Dendritic cell treated with granulocyte-macrophage colony-stimulating factor and Interleukin-4, amounts not matched to agents 40 ng/mL and 50 ng/mL, for 4 days (primary cell): Measurements from ENCODE around the gene KCTD18.

Source experiments
- H3K27ac Mint-ChIP-seq: one replicate; pipeline ENCODE4 v1.8.0; 2022; ENCODE audit warnings: mild to moderate bottlenecking, mixed read lengths
- H3K27me3 Mint-ChIP-seq: one replicate; pipeline ENCODE4 v1.8.0; 2022; ENCODE audit warnings: mild to moderate bottlenecking, mixed read lengths
- H3K36me3 Mint-ChIP-seq: one replicate; pipeline ENCODE4 v1.8.0; 2022; ENCODE audit warnings: low read depth, mixed read lengths
- H3K4me1 Mint-ChIP-seq: one replicate; pipeline ENCODE4 v1.8.0; 2022; ENCODE audit warnings: low read depth, mixed read lengths
- H3K4me3 Mint-ChIP-seq: one replicate; pipeline ENCODE4 v1.8.0; 2022; ENCODE audit warnings: mild to moderate bottlenecking, moderate library complexity, mixed read lengths
- H3K9me3 Mint-ChIP-seq: one replicate; pipeline ENCODE4 v1.8.0; 2022; ENCODE audit warnings: mixed read lengths
- intact Hi-C: fragments of 100-400 bp; cut with micrococcal nuclease; formaldehyde crosslinking; loops from one replicate; pipeline ENCODE4 v1.15.0; 2022

Gene KCTD18

GRCh38 chr2:200456567-200456966 is 53.3 kb downstream of the KCTD18 start:
- no peaks in the 10 kb centered on the region for H3K9me3 Mint-ChIP-seq
- H3K4me1 Mint-ChIP-seq: peaks cover 36% of the 10 kb centered on the region
- H3K27me3 Mint-ChIP-seq: no peaks in the 10 kb centered on the region
- peak overlapping the region; percentile 95 for H3K27ac Mint-ChIP-seq
- peaks cover 19% of the 10 kb centered on the region for H3K36me3 Mint-ChIP-seq
- H3K4me3 Mint-ChIP-seq: no peak overlapping the region
- intact Hi-C loops: loop anchor here (10.0 kb wide), 1 partner anchor 152 kb away; the partner anchor contains the start of gene SPATS2L

GRCh38 chr2:200455958-200456421 is 53.9 kb downstream of the KCTD18 start:
- intact Hi-C loops: loop anchor here (10.0 kb wide), 1 partner anchor 151 kb away; the partner anchor contains the start of gene SPATS2L
- Mint-ChIP-seq H3K4me3 (peak overlapping the region; percentile 40), H3K27me3 (no peaks in the 10 kb centered on the region), H3K27ac (peak overlapping the region; percentile 95), H3K4me1 (peaks cover 39% of the 10 kb centered on the region), H3K9me3 (no peaks in the 10 kb centered on the region), H3K36me3 (peaks cover 16% of the 10 kb centered on the region)

DNA sequence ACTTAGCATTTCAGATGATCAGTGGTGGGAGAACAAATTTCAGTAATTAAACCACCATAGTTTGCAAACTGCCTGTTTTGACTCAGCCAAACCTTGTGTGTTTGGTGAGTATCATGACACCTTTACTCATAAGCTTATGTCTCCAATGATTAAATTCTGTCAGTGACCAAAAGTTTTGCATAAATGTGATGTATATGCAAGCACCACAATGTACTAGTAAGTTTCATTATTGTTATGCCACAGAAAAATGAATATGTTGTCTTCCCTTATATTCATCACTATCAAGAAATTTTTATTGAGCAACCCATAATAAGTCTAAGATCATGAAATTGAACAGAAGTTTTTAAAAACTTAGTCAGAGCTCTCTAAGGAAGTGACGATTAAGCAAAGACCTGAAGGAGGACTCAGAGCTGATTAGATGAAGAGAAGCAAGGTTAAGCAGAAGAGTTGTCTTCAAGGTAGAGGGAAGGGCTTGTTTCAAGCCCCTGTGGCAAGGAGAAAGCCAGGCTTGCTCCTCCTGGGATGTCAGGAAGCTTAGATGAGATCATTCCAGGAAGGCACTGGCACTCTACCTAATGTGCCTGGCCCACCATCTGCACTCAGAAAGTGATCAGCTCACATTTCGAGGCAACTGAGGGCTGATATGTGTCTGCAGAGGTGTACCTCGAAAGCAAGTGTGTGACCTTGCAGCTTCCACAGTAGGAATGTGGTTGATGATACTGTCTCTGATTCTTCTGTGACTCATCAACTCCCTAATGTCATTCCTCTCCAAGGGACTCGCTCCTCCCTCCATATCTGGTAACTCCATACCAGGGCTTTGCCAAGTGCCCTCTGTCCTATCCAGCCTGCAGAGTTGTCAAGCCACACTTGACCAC is 54.7 kb downstream of the KCTD18 start:
- Mint-ChIP-seq H3K27ac (peak overlapping the region; percentile 95), H3K4me3 (no peak overlapping the region), H3K9me3 (no peaks in the 10 kb centered on the region), H3K27me3 (no peaks in the 10 kb centered on the region), H3K4me1 (peaks cover 46% of the 10 kb centered on the region), H3K36me3 (peaks cover 18% of the 10 kb centered on the region)
- intact Hi-C loops: loop anchor here (10.0 kb wide), 1 partner anchor 150 kb away; the partner anchor contains the start of gene SPATS2L

- Mint-ChIP-seq H3K4me3 (no peak overlapping the region), H3K36me3 (peaks cover 18% of the 10 kb centered on the region), H3K4me1 (peaks cover 50% of the 10 kb centered on the region), H3K27ac (no peak overlapping the region), H3K9me3 (no peaks in the 10 kb centered on the region), H3K27me3 (no peaks in the 10 kb centered on the region)
- intact Hi-C loops: loop anchor here (10.0 kb wide), 1 partner anchor 149 kb away; the partner anchor contains the start of gene SPATS2L
Observed at GRCh38 chr2:200453853-200454534, 55.9 kb downstream of the KCTD18 start.

DNA sequence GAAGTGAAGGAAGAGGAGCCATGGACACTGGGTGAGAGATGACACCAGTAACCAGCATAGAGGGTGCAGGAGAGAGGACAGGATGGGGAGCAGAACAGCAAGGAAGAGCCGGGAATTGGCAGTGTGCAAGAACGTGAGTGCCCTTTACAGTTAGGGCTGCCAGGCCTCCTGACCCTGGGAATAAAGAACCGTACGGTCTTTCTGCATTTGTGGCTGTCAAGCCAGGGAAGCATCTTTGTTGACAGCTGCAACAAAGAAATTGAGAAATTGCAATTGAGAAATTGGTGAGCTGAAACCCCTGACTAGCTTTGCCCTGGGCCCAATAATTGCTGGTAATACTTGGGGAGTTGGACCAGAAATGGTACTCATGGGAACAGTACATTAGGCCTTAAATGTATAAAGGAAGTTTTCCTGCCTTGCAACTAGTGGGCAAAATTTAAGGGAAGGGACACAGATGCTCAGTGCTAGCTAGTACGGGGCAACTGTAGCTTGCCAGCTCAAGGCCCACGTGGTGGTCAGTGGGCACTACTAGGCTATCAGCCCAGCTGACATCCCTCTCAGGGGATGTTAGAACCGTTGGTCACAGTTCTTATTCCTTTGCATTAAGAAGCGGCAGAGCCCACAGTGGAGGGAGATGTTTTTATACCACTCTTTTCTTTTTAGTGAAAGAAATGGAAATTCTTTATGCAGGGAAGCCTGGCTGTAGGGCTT is 56.6 kb downstream of the KCTD18 start:
- Mint-ChIP-seq H3K4me1 (peaks cover 50% of the 10 kb centered on the region), H3K9me3 (no peaks in the 10 kb centered on the region), H3K4me3 (no peak overlapping the region), H3K27me3 (no peaks in the 10 kb centered on the region), H3K27ac (no peak overlapping the region), H3K36me3 (peaks cover 18% of the 10 kb centered on the region)
- intact Hi-C loops: loop anchor here (10.0 kb wide), 1 partner anchor 148 kb away; the partner anchor contains the start of gene SPATS2L

GRCh38 chr2:200452377-200452776 is 57.5 kb downstream of the KCTD18 start:
- H3K9me3 Mint-ChIP-seq: no peaks in the 10 kb centered on the region
- H3K4me3 Mint-ChIP-seq: no peak overlapping the region
- peaks cover 18% of the 10 kb centered on the region for H3K36me3 Mint-ChIP-seq
- H3K27me3 Mint-ChIP-seq: no peaks in the 10 kb centered on the region
- H3K4me1 Mint-ChIP-seq: peaks cover 50% of the 10 kb centered on the region
- H3K27ac Mint-ChIP-seq: no peak overlapping the region
- intact Hi-C loops: loop anchor here (10.0 kb wide), 1 partner anchor 148 kb away; the partner anchor contains the start of gene SPATS2L

DNA sequence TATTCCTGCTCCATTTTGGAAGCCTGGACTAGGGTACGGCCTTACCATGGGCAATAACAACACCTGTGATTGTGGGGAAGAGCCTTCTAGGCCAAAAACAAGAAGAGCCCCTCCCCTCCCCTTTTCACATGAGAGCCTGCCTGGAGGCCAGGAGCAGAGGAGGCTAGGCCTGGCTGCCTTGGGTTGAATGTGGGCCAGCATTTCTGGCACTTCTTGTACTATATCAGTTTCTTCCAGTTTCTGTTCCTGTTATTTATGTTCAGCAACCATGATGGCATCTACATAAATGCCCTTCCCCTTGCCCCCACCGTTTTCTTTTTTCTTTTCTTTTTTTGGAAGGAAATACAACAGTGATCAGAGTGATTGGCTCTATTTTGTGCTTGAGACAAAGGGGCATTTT is 58.4 kb downstream of the KCTD18 start:
- Mint-ChIP-seq H3K9me3 (no peaks in the 10 kb centered on the region), H3K27me3 (no peaks in the 10 kb centered on the region), H3K4me1 (peaks cover 43% of the 10 kb centered on the region), H3K36me3 (peaks cover 23% of the 10 kb centered on the region), H3K27ac (no peak overlapping the region), H3K4me3 (no peak overlapping the region)
- intact Hi-C loops: loop anchor here (10.0 kb wide), 1 partner anchor 147 kb away; the partner anchor contains the start of gene SPATS2L

GRCh38 chr2:200450288-200450687 is 59.6 kb downstream of the KCTD18 start:
- Mint-ChIP-seq H3K4me3 (no peak overlapping the region), H3K36me3 (peaks cover 35% of the 10 kb centered on the region), H3K4me1 (peaks cover 30% of the 10 kb centered on the region), H3K9me3 (no peaks in the 10 kb centered on the region), H3K27ac (no peak overlapping the region), H3K27me3 (no peaks in the 10 kb centered on the region)
- intact Hi-C loops: loop anchor here (10.0 kb wide), 1 partner anchor 145 kb away; the partner anchor contains the start of gene SPATS2L

- H3K27me3 Mint-ChIP-seq: no peaks in the 10 kb centered on the region
- peaks cover 37% of the 10 kb centered on the region for H3K36me3 Mint-ChIP-seq
- H3K4me1 Mint-ChIP-seq: peaks cover 31% of the 10 kb centered on the region
- H3K9me3 Mint-ChIP-seq: no peaks in the 10 kb centered on the region
- intact Hi-C loops: no loop called here
- H3K27ac Mint-ChIP-seq: no peak overlapping the region
- H3K4me3 Mint-ChIP-seq: no peak overlapping the region
Observed at GRCh38 chr2:200449149-200449548, 60.7 kb downstream of the KCTD18 start.

DNA sequence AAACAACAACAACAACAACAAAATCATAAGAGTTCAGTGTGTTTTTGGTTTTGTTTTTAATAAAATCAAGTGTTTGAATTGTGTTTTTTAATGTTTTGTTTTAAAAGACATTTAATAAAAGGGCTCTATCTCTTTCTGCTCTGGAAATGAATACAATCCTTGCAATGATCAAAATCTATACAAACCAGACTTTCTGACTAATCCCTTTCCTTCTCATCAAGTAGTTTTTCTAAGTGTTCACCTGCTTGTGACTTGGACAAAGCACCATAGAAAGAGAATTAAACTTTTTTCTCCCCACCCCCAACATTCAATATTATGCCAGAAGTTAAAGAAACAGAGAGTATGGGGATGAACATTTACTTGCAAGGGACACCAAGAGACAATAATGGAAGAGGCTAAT is 61.4 kb downstream of the KCTD18 start:
- Mint-ChIP-seq H3K27ac (no peak overlapping the region), H3K9me3 (no peaks in the 10 kb centered on the region), H3K36me3 (peaks cover 44% of the 10 kb centered on the region), H3K4me3 (no peak overlapping the region), H3K4me1 (peaks cover 34% of the 10 kb centered on the region), H3K27me3 (no peaks in the 10 kb centered on the region)
- intact Hi-C loops: no loop called here

GRCh38 chr2:200447139-200447855 is 62.6 kb downstream of the KCTD18 start:
- intact Hi-C loops: no loop called here
- Mint-ChIP-seq H3K4me3 (no peak overlapping the region), H3K4me1 (peaks cover 29% of the 10 kb centered on the region), H3K27me3 (no peaks in the 10 kb centered on the region), H3K9me3 (no peaks in the 10 kb centered on the region), H3K36me3 (peaks cover 40% of the 10 kb centered on the region), H3K27ac (no peak overlapping the region)

DNA sequence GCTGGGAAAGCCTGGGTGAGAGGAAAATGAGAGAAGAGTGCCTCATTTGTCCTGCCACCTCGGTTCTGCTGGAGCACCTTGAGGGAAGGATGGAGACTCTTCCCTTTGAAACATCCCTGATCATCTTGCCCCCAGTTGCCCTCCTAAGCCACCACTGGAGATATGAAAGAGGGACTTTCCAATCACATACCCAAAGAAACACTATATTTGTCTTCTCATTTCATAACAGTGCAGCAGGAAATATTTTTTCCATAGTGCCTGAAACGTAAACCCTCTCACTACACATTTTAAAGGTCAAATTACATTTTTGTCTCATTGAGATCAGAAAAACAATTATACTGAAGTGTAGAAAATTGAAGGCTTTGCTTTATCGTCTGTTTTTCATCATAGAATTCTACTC is 63.3 kb downstream of the KCTD18 start:
- intact Hi-C loops: no loop called here
- H3K27me3 Mint-ChIP-seq: no peaks in the 10 kb centered on the region
- no peaks in the 10 kb centered on the region for H3K9me3 Mint-ChIP-seq
- H3K4me3 Mint-ChIP-seq: no peak overlapping the region
- H3K4me1 Mint-ChIP-seq: peaks cover 26% of the 10 kb centered on the region
- no peak overlapping the region for H3K27ac Mint-ChIP-seq
- H3K36me3 Mint-ChIP-seq: peaks cover 41% of the 10 kb centered on the region

GRCh38 chr2:200445284-200445683 is 64.6 kb downstream of the KCTD18 start:
- Mint-ChIP-seq H3K36me3 (peaks cover 44% of the 10 kb centered on the region), H3K4me3 (no peak overlapping the region)
- intact Hi-C loops: no loop called here

More at GRCh38 chr2:200445284-200445683, 64.6 kb downstream of the KCTD18 start:
- Mint-ChIP-seq H3K27me3 (no peaks in the 10 kb centered on the region), H3K9me3 (no peaks in the 10 kb centered on the region), H3K4me1 (peaks cover 16% of the 10 kb centered on the region), H3K27ac (no peak overlapping the region)
